ENCODE measurements around the gene BABAM2. TPM values are rescaled to one million over a fixed set of nuclear protein-coding genes. Genes with fewer than 3 reads are reported as not detected.

BABAM2 gene
- total and polyA plus RNA-seq, 2 of the 4 experiments (the other 2 are of a cell fraction), result 20.9 to 23.1 TPM

- peaks cover 5% of the 10 kb centered on the region for H3K9me1 ChIP-seq (ENCODE audit: insufficient read depth, low read length)
- peaks cover 10% of the 10 kb centered on the region for H3K4me1 ChIP-seq (ENCODE audit: control insufficient read depth, insufficient read depth, low read length)
- DNase-seq, result no peak
- no peak overlapping the region for H4K5ac ChIP-seq (ENCODE audit: low read depth, low read length)
- H3K23ac ChIP-seq (ENCODE audit: low read depth, low read length), result no peak overlapping the region
- H3K79me1 ChIP-seq (ENCODE audit: low read depth in 1 of 2, low read length in 2 of 2), result no peaks in the 10 kb centered on the region
- H3K4me2 ChIP-seq (ENCODE audit: low read depth, low read length), result no peak overlapping the region
- no peak overlapping the region for H3K14ac ChIP-seq (replicated peaks; ENCODE audit: low read depth, low read length)
- H2AK9ac ChIP-seq (replicated peaks; ENCODE audit: low read depth, low read length, poor library complexity), result no peak overlapping the region
- H3K27me3 ChIP-seq (ENCODE audit: control insufficient read depth, insufficient read depth, low read length), result no peaks in the 10 kb centered on the region
- H3K4me3 ChIP-seq (ENCODE audit: insufficient read depth, low read depth, low read length), result no peak overlapping the region
- intact Hi-C loops (cut with micrococcal nuclease) (no loop called here), dilution Hi-C loops (cut with HindIII; ENCODE audit: low sequenced_read_pairs, unreplicated experiment) (no loop called here), in situ Hi-C loops (cut with MboI; ENCODE audit: low sequenced_read_pairs) (no loop called here)
- 100% methylated on average over 1 of the region's 11 CpGs for WGBS, 2 experiments (ENCODE audit: extremely low coverage in 2 of 2, insufficient read length in 1 of 2)
- no peak overlapping the region for H2BK15ac ChIP-seq (ENCODE audit: low read depth, low read length)
- H2BK5ac ChIP-seq (ENCODE audit: low read depth, low read length, poor library complexity, severe bottlenecking), result no peak overlapping the region
- H2BK20ac ChIP-seq (ENCODE audit: low read depth, low read length), result no peak overlapping the region
- no peak overlapping the region for H4K91ac ChIP-seq (ENCODE audit: insufficient read depth, low read depth, low read length)
- no peak for ATAC-seq (ENCODE audit: low read depth)
- H4K8ac ChIP-seq (ENCODE audit: low read depth in 2 of 2, low read length in 2 of 2), result no peak overlapping the region
- ChIA-PET POLR2A (ENCODE audit: unreplicated experiment) (no interaction called here), CTCF (no interaction called here)
- no peak overlapping the region for H2AFZ ChIP-seq (replicated peaks; ENCODE audit: low read length, poor library complexity)
- H3K56ac ChIP-seq (ENCODE audit: extremely low read depth, insufficient read depth, low read length), result no peak overlapping the region
- no TSS peak for BruUV-seq (replicated peaks)
- H3K9me3 ChIP-seq (ENCODE audit: control insufficient read depth, insufficient read depth, low read length), result no peaks in the 10 kb centered on the region
- TF ChIP-seq ELK1 (IDR thresholded peaks at IDR 0.05; ENCODE audit: borderline replicate concordance, low read depth, low read length), result no peak
- H3K18ac ChIP-seq (ENCODE audit: low read depth, low read length), result no peak overlapping the region
- no peak overlapping the region for H3K27ac ChIP-seq (ENCODE audit: insufficient read depth, low read length)
- no peaks in the 10 kb centered on the region for H3K36me3 ChIP-seq (ENCODE audit: control insufficient read depth, insufficient read depth, low read length)
- H2BK120ac ChIP-seq (ENCODE audit: low read depth, low read length), result no peak overlapping the region
- no peaks in the 10 kb centered on the region for H4K20me1 ChIP-seq (ENCODE audit: insufficient read depth, low read length)
- H2AK5ac ChIP-seq (ENCODE audit: low read depth, low read length), result no peak overlapping the region
- H3K9ac ChIP-seq (ENCODE audit: low read depth, low read length), result no peak overlapping the region
- no peak overlapping the region for H3K4ac ChIP-seq (ENCODE audit: low read depth, low read length)
Observed at GRCh38 chr2:28348921-28349320, 458.4 kb downstream of the BABAM2 start.
